Limb (tissue), 2 donors: ENCODE data around the gene HEXIM2.
"Not testable (repeated sequence)": the region's sequence is repeated elsewhere in the genome, so short reads cannot be mapped to it uniquely, and the experiment has no call there.

Experiments used
- DNase-seq, 2 donors: peaks; one replicate each; pipeline ENCODE4 v3.0.0-alpha.2; 2016; ENCODE audit errors: extremely low spot score in 2 of 2

Gene HEXIM2, protein sequence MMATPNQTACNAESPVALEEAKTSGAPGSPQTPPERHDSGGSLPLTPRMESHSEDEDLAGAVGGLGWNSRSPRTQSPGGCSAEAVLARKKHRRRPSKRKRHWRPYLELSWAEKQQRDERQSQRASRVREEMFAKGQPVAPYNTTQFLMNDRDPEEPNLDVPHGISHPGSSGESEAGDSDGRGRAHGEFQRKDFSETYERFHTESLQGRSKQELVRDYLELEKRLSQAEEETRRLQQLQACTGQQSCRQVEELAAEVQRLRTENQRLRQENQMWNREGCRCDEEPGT

DNA sequence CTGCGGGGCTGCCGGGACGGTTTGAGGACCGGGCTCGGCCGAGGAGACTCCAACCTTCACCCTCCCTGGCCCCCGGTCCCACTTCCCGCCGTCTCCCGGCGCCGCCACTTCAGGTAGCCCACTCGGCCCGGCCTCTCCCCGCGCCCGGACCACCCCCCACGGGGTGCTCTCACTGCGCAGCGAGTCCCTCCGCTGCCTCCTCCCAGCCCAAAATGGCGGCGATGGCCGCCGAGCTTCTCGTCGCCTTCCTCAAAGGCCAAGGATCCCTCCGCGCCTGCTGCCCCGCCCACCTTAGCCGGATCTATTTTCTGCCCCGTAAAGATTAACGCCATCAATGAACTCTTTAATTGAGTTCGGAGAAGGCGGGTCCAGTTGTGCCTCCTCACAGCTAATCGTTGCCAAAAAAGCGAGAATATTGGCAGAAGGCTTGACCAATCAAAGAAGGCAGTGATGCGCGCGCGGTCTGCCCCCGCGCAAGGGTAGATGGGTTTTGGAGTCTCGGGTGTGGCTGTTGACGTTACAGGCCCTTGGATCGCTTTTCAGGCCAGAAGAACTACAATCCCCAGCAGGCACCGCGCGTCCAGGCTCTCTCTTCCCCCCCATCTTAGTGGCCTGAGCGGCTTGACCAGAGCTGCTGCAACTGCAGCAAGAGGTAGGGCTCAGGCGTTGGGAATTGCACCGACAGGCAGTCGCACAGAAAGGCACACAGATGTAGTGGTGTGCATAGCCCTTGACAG is at the start of gene HEXIM2:
Gene HEXIM2, plus strand, starts transcription at position 588 of the 737 bp plus-strand sequence. CDS start 919 bp downstream, outside the sequence.
- DNase-seq, result peak; percentile 99 to 100

DNA sequence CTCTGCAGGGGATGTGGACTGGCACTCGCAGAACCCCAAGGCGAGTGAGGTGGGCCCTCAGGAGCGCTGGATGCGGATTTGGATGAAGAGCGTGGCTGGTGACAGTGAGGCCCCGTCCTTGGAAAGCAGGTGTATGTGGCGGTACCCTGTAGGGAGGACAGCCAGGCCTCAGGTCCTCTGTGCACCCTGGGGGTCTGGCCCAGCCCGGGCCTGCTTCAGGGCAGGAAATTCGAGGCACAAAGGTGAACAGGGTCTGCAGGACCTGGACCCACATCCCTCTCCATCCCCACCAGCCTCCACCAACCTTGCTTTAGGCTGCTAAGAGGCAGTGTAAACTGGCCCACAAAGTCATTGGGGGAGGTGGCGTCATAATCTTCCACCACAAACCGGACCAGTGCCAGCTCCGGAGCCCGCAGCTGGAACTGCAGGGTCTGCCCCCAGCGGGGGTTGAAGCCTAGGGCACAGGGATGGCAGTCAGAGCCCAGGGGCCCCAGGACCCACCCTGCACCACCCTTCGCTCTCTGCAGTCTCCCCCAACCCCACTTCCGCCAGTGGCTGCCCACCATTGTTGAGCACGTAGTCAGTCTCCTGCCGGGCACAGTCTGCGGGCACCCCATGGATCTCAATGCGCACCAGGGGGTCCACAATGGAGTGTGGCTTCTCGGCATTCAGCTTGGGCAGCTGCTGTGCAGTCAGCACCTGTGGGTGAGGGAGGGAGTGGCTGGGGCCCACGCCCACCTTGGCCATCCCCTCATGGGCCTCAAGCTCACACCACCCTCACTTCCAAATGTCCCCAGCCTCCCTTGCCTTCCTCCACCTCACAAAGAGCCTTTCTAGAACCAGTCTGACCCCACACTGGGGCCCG is 48.9 kb upstream of the HEXIM2 start:
- DNase-seq, result no peak

DNA sequence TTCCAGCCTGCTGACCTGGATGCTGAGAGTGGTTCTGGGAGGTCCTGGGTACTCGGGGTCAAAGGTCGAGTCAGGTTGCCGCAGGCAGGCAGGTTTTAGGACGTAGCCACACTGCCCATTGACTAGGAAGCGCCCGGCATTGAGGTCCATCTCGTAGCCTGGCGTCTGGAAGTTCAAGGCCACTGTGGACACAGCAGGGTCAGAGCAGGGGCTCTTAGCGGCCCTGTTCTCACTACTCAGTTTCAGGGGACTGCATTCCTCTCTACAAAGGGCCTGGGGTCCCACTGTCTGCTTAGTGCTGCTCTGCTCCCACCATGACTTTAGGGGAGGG is 48.3 kb upstream of the HEXIM2 start:
- DNase-seq, result no peak

DNA sequence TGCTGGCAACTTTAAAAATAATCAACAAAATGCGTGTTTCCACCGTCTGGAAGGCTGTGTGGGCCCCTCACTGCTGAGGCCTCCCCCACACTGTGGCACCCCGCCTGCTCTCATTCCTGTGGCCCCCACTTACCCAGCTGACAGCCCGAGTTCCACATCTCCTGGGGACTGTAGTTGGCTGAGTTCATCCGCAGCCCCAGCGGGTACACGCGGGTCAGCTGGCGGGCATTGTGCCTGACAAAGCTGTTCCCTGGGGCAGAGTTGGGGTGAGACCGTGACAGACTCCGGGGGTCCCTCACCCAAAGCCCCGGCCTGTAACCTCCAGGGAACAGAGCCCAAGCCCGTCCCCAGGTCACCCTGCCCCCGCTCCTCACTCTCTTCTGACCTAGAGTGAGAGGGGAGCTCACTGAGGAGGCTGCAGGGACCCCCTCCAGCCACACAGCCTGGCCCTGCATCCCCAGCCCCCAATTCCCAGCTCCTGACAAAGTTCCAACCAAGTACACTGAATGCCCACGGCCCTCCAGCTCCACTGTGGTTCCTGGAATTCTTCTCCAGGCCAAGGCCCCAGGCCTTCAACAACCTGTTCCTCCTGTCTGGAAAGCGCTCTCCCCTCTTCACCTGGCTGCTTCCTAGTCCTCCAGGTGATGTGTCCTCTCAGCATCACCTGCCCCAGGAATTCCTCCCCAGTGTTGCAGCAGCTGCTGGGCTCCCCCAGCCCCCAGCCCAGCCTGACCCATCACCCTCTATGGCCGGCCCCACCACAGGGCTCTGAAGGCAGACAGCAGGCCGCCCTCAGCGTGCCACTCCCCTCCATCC is 47.4 kb upstream of the HEXIM2 start:
- no peak for DNase-seq

DNA sequence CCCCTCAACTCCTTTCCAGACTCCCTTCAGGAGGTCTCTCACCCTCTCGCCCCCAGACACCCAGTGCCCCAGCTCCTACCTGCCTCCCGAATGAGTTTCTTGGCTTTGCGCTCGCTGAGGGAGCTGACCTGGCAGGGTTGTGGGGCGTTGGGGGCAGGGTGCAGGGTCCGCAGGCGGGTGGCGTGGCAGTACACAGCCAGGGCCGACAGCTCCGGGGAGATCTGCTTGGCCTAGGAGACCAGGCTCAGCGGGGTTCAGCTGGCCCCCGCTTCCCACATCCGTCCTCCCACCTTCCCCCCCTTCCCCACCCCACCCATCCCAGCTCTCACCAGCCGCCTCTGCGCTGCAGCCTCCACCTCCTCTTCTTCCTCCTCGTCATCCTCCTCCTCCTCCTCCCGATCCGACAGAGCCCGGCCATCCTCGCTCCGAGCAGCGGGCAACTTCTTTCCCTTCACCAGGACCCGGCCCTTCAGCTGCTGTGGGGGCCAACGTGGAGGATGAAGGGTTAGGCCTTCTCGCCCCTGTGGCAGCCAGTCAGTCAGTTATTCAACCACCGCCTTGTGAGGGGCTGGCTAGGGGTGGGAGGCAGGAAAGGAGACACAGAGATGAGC is 46.6 kb upstream of the HEXIM2 start:
- no peak for DNase-seq

DNA sequence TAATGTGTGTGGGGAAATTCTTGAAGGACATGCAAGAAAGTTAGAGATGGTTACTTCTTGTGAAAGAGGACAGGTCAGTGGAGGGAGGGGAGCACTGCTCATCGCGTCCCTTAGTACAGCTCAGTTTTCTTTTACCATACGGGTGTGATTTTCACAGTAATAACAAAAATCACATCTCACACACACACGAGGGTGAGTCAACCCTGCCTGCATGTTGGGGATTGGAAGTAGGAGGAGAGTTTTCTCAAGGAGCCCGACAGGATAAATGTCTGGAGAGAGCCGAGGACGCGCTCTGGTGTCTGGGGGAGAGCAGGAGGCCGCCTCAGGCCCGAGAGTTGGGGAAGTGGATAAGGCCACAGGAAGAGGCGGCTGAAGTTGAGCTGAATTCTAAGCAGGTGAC is 45.8 kb upstream of the HEXIM2 start:
- no peak for DNase-seq

DNA sequence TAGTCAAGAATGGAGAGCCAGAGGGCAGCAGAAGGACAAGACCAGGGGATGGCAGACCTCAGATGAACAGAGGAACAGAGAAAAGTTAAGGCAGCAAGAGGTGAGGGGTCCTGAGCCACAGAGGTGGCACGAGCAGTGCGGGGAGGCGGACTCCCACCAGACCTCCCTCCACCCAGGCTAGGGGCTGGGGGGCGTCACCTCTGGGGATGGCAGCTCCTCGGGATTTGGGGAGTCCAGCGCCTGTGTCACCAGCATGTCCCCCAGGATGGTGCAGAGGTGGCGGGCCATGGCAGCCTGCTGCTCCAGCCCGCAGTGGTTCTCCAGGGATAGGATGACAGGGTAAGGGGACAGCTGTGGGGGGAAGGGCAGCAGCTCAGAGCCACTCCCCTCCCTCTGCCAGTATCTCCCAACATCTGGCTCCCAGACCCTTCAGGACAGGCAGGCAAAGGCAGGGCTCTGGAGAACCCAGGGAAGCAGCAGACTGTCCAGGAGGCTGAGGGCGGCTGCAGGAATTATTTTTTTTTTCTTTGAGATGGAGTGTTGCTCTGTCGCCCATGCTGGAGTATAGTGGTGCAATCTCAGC is 45.1 kb upstream of the HEXIM2 start:
- DNase-seq, result no peak

DNA sequence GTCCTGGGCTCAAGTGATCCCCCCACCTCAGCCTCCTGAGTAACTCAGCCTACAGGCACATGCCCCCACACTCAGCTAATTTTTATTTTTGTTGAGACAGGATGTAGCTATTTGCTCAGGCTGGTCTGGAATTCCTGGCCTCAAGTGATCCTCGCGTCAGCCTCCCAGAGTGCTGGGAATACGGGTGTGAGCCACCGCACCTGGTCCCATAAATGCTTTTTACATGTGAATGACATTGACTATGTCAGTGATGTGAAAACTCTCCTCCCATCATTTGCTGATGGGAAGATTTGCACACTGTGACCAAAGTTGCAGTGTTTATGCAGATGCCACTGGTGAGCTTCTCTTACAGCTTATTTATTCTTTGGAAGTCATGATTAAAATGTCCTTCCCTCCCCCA is 44.3 kb upstream of the HEXIM2 start:
- no peak for DNase-seq

DNA sequence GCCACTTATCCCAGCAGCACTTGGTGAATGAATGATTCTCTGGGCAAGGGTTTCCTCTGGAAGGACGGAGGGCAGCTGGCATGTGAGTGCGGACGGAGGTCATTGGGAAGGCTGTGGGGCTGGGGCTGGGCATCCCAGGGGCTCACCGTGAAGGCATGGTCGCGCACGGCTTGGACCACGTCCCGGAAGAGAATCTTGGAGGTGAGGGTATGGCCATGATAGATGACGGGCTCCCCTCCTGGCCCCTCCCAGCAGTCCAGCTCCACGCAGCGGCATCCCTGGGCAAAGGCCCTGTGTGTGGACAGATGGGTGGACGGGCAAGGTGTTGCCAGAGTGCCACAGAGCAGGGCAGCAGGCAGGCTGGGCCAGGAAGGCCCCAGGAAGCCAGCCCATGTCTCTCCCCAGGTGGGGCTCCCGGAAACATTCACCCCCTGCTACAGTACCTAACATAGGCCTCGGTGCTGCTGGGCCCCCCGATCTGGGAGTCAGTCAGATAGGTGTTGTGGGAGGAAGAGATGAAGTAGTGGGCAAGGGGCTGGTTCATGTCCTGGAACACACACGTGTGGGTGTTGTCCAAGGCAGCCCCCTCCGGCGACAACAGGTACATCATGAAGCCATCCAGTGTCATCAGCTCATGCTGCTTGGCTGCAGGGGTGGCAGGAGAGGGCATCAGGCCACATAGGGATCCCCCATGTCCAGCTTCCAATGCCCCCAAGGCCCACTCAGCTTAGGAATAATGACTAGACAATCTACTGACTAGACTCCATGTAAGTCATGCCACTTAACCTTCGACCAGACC is 43.6 kb upstream of the HEXIM2 start:
- DNase-seq, result no peak

DNA sequence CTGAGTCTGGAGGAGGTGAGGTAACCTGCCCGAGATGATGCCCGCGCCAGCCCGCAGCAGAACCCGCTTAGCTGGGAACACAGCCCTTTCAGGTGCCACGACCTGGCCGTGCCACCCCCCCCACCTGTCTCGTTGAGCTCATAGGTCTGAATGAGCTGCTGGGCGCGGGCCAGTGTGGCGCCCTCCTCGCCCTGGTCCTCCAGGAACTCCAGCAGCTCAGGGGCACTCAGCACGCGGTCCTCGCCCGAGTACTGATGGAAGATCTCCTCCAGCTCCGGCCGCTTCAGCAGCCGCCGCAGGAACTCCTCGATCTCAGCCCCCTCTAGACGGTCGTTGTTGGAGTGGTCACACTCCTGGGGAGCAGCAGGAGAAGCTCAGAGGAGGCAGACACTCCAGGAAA is 43.0 kb upstream of the HEXIM2 start:
- DNase-seq, result no peak

DNA sequence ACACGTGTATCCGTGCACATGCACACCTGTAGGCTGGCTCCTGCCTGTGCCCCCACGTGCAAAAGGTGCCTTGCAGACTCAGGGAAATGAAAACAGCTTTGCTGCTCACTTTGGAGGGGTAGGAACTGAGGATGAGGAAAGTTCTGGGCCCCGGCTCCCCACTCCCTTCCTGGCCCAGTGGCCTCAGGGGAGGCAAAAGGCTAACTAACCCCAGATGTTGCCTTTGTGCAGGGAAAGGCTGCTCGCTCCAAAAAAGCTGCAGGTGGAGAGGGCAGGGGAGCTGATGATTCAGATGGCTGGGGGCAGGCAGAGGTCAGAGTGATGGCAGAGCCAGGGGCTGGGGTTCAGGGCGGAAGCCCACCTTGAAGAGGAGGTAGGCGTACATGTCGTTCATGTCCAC is 41.7 kb upstream of the HEXIM2 start:
- DNase-seq, result no peak

DNA sequence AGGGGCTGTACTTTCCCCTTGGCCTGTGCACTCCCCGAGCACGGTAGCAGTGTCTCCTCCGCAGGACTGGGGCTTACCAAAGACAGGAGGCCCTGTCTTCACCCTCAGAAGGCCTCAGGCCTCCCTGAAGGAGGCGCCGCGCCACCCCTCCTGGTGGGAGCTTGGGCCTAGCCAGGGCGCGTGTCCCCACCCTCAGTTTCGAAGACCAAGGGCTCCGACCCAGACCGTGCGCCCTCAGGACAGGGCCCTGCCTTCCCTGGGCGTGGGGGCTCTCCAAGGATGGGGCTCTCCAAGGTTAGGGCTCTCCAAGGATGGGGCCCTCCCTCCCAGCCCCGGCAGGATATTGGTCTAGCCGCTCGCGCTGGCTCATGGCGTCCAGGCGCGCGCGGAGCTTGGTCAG is 41.1 kb upstream of the HEXIM2 start:
- DNase-seq, result no peak

DNA sequence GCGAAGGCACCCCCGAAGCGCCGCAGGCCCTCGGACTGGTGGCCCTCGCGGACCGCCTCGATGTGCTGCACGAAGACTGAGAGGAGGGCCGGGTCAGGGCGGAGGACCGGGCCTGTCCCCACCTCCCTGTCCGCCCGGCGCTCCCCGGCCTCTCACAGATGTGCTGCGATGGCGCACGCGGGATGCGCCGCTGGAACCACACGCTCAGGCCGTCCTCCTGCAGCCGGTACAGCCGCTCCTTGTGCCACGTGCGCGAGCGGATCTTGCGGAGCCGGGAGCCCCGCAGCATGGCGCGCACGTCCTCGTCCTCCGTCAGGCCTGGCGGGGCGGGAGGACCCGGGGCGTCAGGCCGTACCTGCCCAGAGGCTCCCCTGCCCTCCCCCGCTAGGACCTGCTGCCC is 40.6 kb upstream of the HEXIM2 start:
- DNase-seq, result no peak

DNA sequence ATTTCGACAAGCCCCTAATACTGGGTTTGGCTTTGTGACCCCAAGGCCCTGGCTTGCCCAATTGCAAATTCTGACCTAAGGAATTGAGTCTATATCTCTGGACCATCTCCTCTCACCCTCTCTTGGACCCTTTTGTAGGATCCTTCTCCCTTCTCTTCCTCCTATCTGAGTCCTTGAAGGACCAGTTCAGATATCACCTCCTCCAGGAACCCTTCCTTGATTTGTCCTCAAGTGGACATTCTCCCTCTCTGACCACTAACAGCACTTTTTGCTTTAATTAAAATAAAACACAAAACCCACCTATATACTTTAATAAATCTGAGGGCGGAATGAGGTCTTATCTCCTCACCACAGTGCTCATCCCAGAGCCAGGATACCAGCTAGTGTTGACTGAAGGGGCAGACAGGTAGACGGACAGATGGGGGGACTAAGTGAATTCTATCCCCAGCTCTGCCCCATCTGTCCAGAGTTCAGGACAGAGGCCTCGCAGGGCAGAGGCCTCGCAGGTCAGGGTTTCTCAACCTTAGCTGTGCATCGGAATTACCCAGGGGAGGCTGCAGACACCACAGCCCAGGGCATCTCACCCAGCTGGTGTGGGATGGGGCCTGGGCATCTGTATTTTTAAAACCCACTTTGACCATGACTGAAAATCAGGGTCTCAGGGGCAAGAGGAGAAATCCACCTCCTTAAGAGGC is 38.5 kb upstream of the HEXIM2 start:
- no peak for DNase-seq

DNA sequence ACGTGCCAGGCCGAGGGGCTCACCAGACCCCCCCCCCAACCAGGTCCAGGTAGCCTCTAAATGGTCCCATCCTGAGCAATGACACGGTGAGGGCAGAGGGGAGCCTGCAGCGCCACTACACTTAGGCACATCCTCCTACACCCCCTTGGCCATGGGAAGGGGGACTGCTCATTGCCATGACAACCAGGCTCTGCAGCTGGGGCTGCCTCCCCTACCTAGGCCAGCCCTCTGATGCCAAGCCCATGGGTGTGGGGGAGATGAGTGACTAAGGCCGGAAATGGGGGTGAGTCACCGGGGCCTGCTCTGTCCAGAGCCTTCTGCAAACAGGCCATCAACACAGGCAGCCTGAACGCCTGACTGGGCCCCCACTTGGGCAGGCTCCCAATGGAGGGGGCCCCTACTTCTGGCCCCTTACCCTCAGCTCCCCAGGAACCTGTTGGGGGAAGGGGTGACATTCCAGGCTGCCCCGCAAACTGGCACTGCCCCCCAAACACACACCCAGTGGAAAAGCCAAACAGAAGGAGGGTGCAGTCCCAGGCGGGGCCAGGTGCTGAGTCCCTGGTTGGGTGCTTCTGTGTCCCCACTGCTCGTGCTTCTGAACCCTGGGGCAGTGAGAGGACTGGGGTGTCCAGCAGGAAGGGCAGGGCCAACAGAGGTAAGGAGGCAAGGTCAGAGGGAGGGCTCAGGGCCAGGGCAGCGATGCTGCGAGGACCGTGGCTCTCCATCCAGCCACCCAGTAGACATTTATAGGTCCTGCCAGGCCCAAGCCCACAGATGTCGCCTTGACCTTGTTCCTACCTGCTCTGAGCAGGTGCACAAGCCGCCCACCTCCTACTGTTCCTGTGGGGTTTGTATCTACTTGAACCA is 37.5 kb upstream of the HEXIM2 start:
- no peak for DNase-seq

DNA sequence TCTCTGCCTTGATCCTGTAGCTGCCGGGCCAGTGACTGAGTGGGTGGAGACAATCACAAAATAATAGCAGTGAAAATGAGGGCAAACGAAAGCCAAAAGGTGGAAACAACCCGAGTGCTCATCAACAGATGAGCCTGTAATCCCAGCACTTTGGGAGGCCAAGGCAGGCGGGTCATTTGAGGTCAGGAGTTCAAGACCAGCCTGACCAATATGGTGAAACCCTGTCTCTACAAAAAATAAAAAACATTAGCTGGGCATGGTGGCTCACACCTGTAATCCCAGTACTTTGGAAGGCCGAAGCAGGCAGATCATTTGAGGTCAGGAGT is 36.9 kb upstream of the HEXIM2 start:
- DNase-seq, result not testable (repeated sequence)

DNA sequence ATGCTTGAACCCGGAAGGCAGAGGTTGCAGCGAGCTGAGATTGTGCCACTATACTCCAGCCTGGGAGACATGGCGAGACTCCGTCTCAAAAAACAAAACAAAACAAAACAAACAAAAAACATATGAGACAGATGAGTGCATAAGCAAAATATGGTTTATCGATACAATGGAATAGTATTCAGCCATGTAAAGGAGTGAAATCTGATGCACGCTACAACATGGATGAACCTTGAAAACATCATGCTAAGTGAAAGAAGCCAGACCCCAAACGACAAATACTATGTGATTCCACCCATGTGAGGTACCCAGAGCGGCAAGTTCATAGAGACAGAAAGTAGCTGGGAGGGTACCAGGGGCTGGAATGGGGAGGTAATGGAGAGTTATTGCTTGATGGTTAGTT is 36.2 kb upstream of the HEXIM2 start:
- DNase-seq, result no peak

DNA sequence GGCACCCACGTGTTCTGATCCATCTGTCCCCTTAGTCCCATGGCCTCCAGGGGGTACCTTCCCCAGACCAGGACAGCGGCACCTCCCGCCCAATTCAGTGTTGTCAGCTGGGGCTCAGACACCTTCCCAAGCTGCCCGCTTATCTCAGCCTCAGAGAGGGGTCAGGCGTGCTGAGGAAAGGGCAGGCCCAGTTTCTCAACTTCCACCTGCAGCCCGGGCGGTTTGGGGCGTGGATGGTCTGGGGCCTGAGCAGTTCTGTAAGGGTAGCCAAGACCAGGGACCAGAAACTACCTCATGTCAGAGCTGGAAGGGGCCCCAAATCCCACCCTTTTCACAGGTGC is 34.5 kb upstream of the HEXIM2 start:
- DNase-seq, result no peak
